H1 (cell line): ENCODE data around the gene GRIK4. TPM values are rescaled to one million over a fixed set of nuclear protein-coding genes. Genes with fewer than 3 reads are reported as not detected.

Source experiments
- CTCF ChIA-PET: fragments of 300-600 bp; sonication (Branson Sonifier 250); formaldehyde crosslinking; loops from one replicate; lab custom pipeline; 2021; ENCODE audit not compliant: partially characterized antibody; lab: Charles Lee
- POLR2A ChIA-PET: fragments of 300-600 bp; sonication (Branson Sonifier 250); formaldehyde crosslinking; loops from one replicate; lab custom pipeline; 2021; ENCODE audit warnings: inconsistent platforms; ENCODE audit not compliant: partially characterized antibody; lab: Charles Lee
- DNase-seq, 2 experiments: peaks; one replicate each; pipeline versions ENCODE4 v3.0.0 to v3.0.0-alpha.2; 2010 to 2022; ENCODE audit warnings: low spot score in 2 of 2, low read depth in 1 of 2, mixed read lengths in 1 of 2
- FAIRE-seq: peaks from 2 replicates; lab custom pipeline; 2011; peaks lifted over from hg19 to GRCh38; lab: Jason Lieb, UNC
- H2AFZ ChIP-seq: 2 replicates; pipeline ENCODE4 v1.8.1; 2012; ENCODE audit warnings: low read length, inconsistent platforms
- H2AK5ac ChIP-seq: 2 replicates; pipeline ENCODE4 v1.6.1; 2013; ENCODE audit warnings: low read depth, low read length
- H2BK120ac ChIP-seq: replicated peaks from 2 replicates; pipeline ENCODE3; 2013; ENCODE audit warnings: low read depth, low read length, inconsistent platforms
- H2BK12ac ChIP-seq: 2 replicates; pipeline ENCODE4 v1.6.1; 2013; ENCODE audit warnings: low read depth, low read length
- H2BK15ac ChIP-seq: 2 replicates; pipeline ENCODE4 v1.6.1; 2013; ENCODE audit warnings: low read length
- H2BK20ac ChIP-seq: 2 replicates; pipeline ENCODE4 v1.6.1; 2013; ENCODE audit warnings: low read length
- H2BK5ac ChIP-seq: 2 replicates; pipeline ENCODE4 v1.6.1; 2013; ENCODE audit warnings: low read depth, low read length
- H3K14ac ChIP-seq: 2 replicates; pipeline ENCODE4 v1.6.1; 2013; ENCODE audit warnings: inconsistent platforms; ENCODE audit not compliant: insufficient read length
- H3K18ac ChIP-seq: 2 replicates; pipeline ENCODE4 v1.6.1; 2013; ENCODE audit warnings: low read length; ENCODE audit errors: extremely low read depth
- H3K23ac ChIP-seq: 2 replicates; pipeline ENCODE4 v1.6.1; 2013; ENCODE audit warnings: inconsistent platforms; ENCODE audit not compliant: insufficient read length
- H3K23me2 ChIP-seq: 2 replicates; pipeline ENCODE4 v1.6.1; 2013; ENCODE audit warnings: low read depth, low read length
- H3K27ac ChIP-seq: 2 replicates; pipeline ENCODE4 v1.6.1; 2011; ENCODE audit warnings: low read depth, low read length, inconsistent platforms
- H3K27me3 ChIP-seq, 4 experiments: replicated peaks in 1 of 4; 1 replicate in 1 of 4; 2 replicates in 3 of 4; pipeline versions ENCODE4 v1.6.1 to v1.8.1; 2011 to 2013; ENCODE audit warnings: low read length in 3 of 4, mild to moderate bottlenecking in 3 of 4, inconsistent platforms in 2 of 4, mixed read lengths in 2 of 4, moderate library complexity in 1 of 4; ENCODE audit not compliant: control insufficient read depth in 3 of 4, insufficient read depth in 3 of 4; ENCODE audit errors: extremely low read depth in 1 of 4
- H3K36me3 ChIP-seq, 4 experiments: 2 replicates each; pipeline versions ENCODE4 v1.6.1 to v1.8.1; 2011 to 2013; ENCODE audit warnings: mild to moderate bottlenecking in 4 of 4, low read length in 3 of 4, moderate library complexity in 2 of 4, control low read depth in 1 of 4, inconsistent platforms in 1 of 4; ENCODE audit not compliant: insufficient read depth in 4 of 4, control insufficient read depth in 2 of 4
- H3K4ac ChIP-seq: replicated peaks from 2 replicates; pipeline ENCODE3; 2013; ENCODE audit warnings: low read length, low read depth, mixed read lengths, inconsistent platforms; ENCODE audit not compliant: insufficient read length
- H3K4me1 ChIP-seq, 4 experiments: replicated peaks in 1 of 4; 1 replicate in 1 of 4; 2 replicates in 3 of 4; pipeline versions ENCODE4 v1.6.1 to v1.8.1; 2011 to 2013; ENCODE audit warnings: low read length in 3 of 4, inconsistent platforms in 2 of 4, mixed read lengths in 1 of 4; ENCODE audit not compliant: insufficient read depth in 4 of 4, control insufficient read depth in 3 of 4
- H3K4me2 ChIP-seq, 2 experiments: 2 replicates each; pipeline versions ENCODE4 v1.6.1 to v1.8.1; 2011 to 2013; ENCODE audit warnings: low read depth in 2 of 2, low read length in 2 of 2, control low read depth in 1 of 2, inconsistent platforms in 1 of 2, mild to moderate bottlenecking in 1 of 2; ENCODE audit not compliant: insufficient read depth in 1 of 2
- H3K4me3 ChIP-seq, 4 experiments: fragments of 200-600, 300-600 bp in 1 of 4; sonication (generic), shearing (Covaris generic), sonication (Bioruptor Twin) in 1 of 4; 2 replicates each; pipeline versions ENCODE4 v1.5.1 to v1.8.1; 2011 to 2016; ENCODE audit warnings: low read length in 4 of 4, low read depth in 3 of 4, control low read depth in 2 of 4, inconsistent platforms in 2 of 4, mild to moderate bottlenecking in 2 of 4, mixed read lengths in 1 of 4, moderate library complexity in 1 of 4; ENCODE audit not compliant: insufficient read depth in 2 of 4; ENCODE audit errors: extremely low read depth in 1 of 4
- H3K56ac ChIP-seq: replicated peaks from 2 replicates; pipeline ENCODE3; 2013; ENCODE audit warnings: low read depth, mild to moderate bottlenecking, mixed read lengths, low read length, inconsistent platforms; ENCODE audit not compliant: insufficient read length
- H3K79me1 ChIP-seq: 2 replicates; pipeline ENCODE4 v1.6.1; 2013; ENCODE audit warnings: low read depth, low read length, control low read depth
- H3K79me2 ChIP-seq, 2 experiments: 2 replicates each; pipeline versions ENCODE4 v1.6.1 to v1.8.1; 2012 to 2013; ENCODE audit warnings: low read length in 2 of 2, mild to moderate bottlenecking in 2 of 2, inconsistent platforms in 1 of 2; ENCODE audit not compliant: insufficient read depth in 2 of 2, control insufficient read depth in 1 of 2
- H3K9ac ChIP-seq, 4 experiments: replicated peaks in 1 of 4; 1 replicate in 1 of 4; 2 replicates in 3 of 4; pipeline versions ENCODE4 v1.6.1 to v1.8.1; 2011 to 2013; ENCODE audit warnings: low read depth in 3 of 4, low read length in 3 of 4, control low read depth in 2 of 4, mild to moderate bottlenecking in 2 of 4, moderate library complexity in 2 of 4, inconsistent platforms in 1 of 4; ENCODE audit errors: extremely low read depth in 1 of 4
- H3K9me3 ChIP-seq, 2 experiments: 2 replicates each; pipeline versions ENCODE4 v1.6.1 to v1.8.1; 2012 to 2013; ENCODE audit warnings: mild to moderate bottlenecking in 2 of 2, moderate library complexity in 2 of 2, control low read depth in 1 of 2, inconsistent platforms in 1 of 2, low read depth in 1 of 2, low read length in 1 of 2, mixed read lengths in 1 of 2; ENCODE audit not compliant: insufficient read depth in 2 of 2
- H4K20me1 ChIP-seq, 2 experiments: replicated peaks in 1 of 2; 2 replicates each; pipeline versions ENCODE3 to v1.8.1; 2011 to 2013; ENCODE audit warnings: inconsistent platforms in 2 of 2, low read length in 2 of 2, mild to moderate bottlenecking in 1 of 2; ENCODE audit not compliant: insufficient read depth in 2 of 2, control insufficient read depth in 1 of 2
- H4K5ac ChIP-seq: 2 replicates; pipeline ENCODE4 v1.6.1; 2013; ENCODE audit warnings: low read length, low read depth, mixed read lengths, inconsistent platforms; ENCODE audit not compliant: insufficient read length
- H4K8ac ChIP-seq: 2 replicates; pipeline ENCODE4 v1.8.0; 2013; ENCODE audit warnings: mild to moderate bottlenecking, moderate library complexity, low read length, inconsistent platforms; ENCODE audit not compliant: insufficient read depth; ENCODE audit errors: extremely low read depth
- H4K91ac ChIP-seq: replicated peaks from 2 replicates; pipeline ENCODE3; 2013; ENCODE audit warnings: low read length, mixed read lengths, inconsistent platforms; ENCODE audit not compliant: insufficient read length
- KDM4A ChIP-seq: IDR thresholded peaks from one replicate; pipeline ENCODE4 v1.7.1; 2012; ENCODE audit warnings: low read depth, mild to moderate bottlenecking, moderate library complexity, low read length, inconsistent platforms; ENCODE audit not compliant: severe bottlenecking
- TCF12 ChIP-seq: IDR thresholded peaks from 2 replicates; pipeline ENCODE4 v1.6.1; 2011; ENCODE audit warnings: low read depth, mild to moderate bottlenecking, low read length
- WGBS, 2 experiments: shearing (Covaris generic) in 1 of 2; methylation state at CpG; one replicate each; pipeline versions ENCODE4 v1.1.6 to v1.1.7; 2013 to 2015; ENCODE audit warnings: low lambda C conversion rate in 2 of 2, mixed read lengths in 2 of 2, inconsistent platforms in 1 of 2, low coverage in 1 of 2, missing lambda C conversion rate in 1 of 2; ENCODE audit not compliant: insufficient replicate concordance in 2 of 2, insufficient coverage in 1 of 2, insufficient read length in 1 of 2; ENCODE audit errors: extremely low coverage in 1 of 2, missing lambda C conversion rate in 1 of 2; 5-methylcytosine and 5-hydroxymethylcytosine counted together
- polyA plus RNA-seq, 7 experiments: library from polyadenylated mRNA; depleted of rRNA in 3 of 7; stranded (reverse) in 5 of 7; unstranded in 2 of 7; fragments of >200 nt in 5 of 7; fragments of 200-250 nt in 2 of 7; gene quantifications; 1 replicate in 5 of 7; 2 replicates in 1 of 7; 4 replicates in 1 of 7; pipeline versions ENCODE4 v1.2.1 to v1.2.3, GENCODE V29; 2011 to 2013; ENCODE audit warnings: missing spikeins in 2 of 7, mixed read lengths in 2 of 7
- total RNA-seq: library from RNA; stranded (reverse); fragmentation: NEBNext Ultra II Directional; extraction: Animal tissue kit (Norgen Biotek cat#: 25700); gene quantifications from 2 replicates; pipeline ENCODE4 v1.2.1, GENCODE V29; 2021

The GRIK4 gene
- total and polyA plus RNA-seq, 2 of the 8 experiments (the other 6 are each of a cell fraction or from before 2014, with no cell fraction given): 1.2 to 2.9 TPM

GRCh38 chr11:120857508-120857907, 346.0 kb downstream of the GRIK4 start:
- Histone ChIP-seq H3K9me3 (no peaks in the 10 kb centered on the region), H2BK120ac (no peak overlapping the region), H2BK5ac (no peak overlapping the region), H3K56ac (no peak overlapping the region), H3K4me2 (no peak overlapping the region), H3K36me3 (no peaks in the 10 kb centered on the region), H3K23ac (no peak overlapping the region), H3K23me2 (no peaks in the 10 kb centered on the region), H3K27me3 (no peaks in the 10 kb centered on the region), H2AFZ (no peak overlapping the region), H3K27ac (no peak overlapping the region), H2BK12ac (no peak overlapping the region), H3K18ac (no peak overlapping the region), H2BK15ac (no peak overlapping the region), H3K4ac (no peak overlapping the region), H3K4me1 (peaks cover 0 to 3% (median 0%) of the 10 kb centered on the region in 4 experiments; a peak in 1 of 7 replicates), H4K91ac (no peak overlapping the region), H3K9ac (no peak overlapping the region), H4K20me1 (no peaks in the 10 kb centered on the region), H2AK5ac (no peak overlapping the region), H3K4me3 (no peak overlapping the region), H4K5ac (no peak overlapping the region), H3K14ac (no peak overlapping the region), H2BK20ac (no peak overlapping the region), H3K79me1 (no peaks in the 10 kb centered on the region), H3K79me2 (no peaks in the 10 kb centered on the region), H4K8ac (no peak overlapping the region)
- ChIA-PET POLR2A (interaction anchor here (0.6 kb wide), 1 partner anchor 246 kb away, joined by 3 read pairs; no protein-coding TSS in a partner anchor), CTCF (interaction anchor here (1.4 to 3.6 kb wide), 6 partner anchors 10 to 99 kb away, joined by 3 to 13 read pairs (median 7); no protein-coding TSS in a partner anchor)
- FAIRE-seq: no peak
- WGBS, 2 experiments: 79% methylated on average over 1 of the region's 1 CpG; no CpG with 5 or more reads in 1 of the 2 experiments
- DNase-seq: no peak
- TF ChIP-seq KDM4A (no peak), TCF12 (no peak)
